KBM-7 (cell line): ENCODE results near the gene MAGI2.

Source experiments
- DNase-seq: peaks from one replicate; pipeline ENCODE4 v3.0.0-alpha.2; 2015
- in situ Hi-C: fragments of 300-500 bp; cut with MboI; formaldehyde crosslinking; loops from 2 replicates; pipeline ENCODE4 v1.14.3; 2020; ENCODE audit warnings: low sequenced_read_pairs, low pct_unique_long_range_greater_than_20kb, mixed read lengths

MAGI2 gene

GRCh38 chr7:78788464-78788863 lies 665.0 kb downstream of the MAGI2 start:
- in situ Hi-C loops, result no loop called here
- DNase-seq, result no peak

GRCh38 chr7:78787854-78788253 lies 665.6 kb downstream of the MAGI2 start:
- in situ Hi-C loops, result no loop called here
- DNase-seq, result no peak

- no peak for DNase-seq
- in situ Hi-C loops, result no loop called here
These were observed 667.4 kb downstream of the MAGI2 start for GRCh38 chr7:78786055-78786454.

DNA sequence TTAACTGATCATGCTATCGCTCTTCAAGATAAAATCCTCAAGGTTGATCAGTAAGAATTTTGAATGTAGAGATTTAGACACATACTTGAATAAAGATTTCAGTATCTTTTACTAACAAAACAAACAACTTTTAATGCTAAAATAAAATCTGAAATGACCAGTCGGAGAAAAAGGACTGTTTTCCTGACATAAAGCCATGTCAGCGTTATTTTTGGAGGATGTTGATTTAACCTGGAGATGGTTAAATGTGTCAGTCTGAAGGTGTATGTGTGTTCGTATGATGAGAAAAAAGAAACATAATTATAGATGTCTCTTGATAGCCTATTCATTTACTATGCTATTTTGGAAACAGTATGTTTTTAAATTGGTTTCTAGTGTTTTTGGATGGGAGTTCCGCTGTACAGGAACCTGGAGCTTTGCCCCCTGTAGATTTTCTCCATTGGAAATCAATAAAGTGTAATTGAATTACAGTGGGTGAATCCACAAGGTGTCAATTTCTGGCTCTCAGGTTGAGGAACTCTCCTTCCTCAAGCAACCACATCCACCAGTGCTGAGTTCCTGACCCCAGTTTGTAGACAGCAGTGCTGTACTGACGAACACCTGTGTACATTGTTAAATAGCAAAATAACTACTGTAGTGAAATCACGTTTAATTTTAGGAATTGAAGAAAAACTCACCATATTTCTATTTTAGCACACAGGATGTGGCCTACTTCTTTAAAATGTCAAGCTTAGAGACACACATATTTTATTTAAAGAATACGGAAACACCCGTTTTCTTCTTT lies 670.1 kb downstream of the MAGI2 start:
- no peak for DNase-seq
- in situ Hi-C loops, result no loop called here

DNA sequence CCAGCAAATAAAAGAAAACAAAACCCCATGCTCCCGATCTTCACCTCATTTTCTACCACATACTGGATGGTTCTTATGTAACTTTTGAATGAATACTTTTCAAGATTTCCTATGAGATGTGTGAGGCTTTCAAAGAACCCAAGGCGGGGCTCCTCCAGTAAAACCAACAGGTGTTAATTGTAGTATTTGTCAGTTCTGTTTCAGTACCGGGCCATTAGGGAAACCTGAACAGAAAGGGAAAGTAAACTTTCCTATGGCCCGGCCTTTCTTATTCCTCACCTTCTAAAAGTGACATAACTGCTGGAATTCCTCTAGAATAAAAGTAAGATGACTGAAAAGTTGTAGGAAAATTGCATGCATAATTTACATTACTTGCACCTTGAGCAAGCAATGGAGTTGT lies 672.9 kb downstream of the MAGI2 start:
- in situ Hi-C loops, result no loop called here
- no peak for DNase-seq

DNA sequence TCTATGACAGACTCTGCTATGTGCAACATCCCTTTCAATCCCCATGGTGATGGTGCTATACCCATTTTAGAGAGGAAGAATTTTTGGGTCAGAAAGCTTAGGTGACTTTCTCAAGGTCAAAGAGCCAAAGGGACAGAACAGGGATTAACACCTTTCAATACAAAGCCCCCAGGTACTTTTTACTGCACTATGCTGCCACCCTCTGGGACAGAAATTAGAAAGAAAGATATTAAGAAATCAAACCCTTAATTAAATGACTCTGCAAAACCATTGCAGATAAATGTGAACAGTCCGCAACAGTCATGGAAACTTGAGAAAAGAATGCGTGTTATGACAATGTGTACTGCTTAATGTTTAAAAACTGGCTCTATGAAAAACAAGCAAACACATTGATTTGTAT lies 673.7 kb downstream of the MAGI2 start:
- in situ Hi-C loops, result no loop called here
- DNase-seq, result no peak

DNA sequence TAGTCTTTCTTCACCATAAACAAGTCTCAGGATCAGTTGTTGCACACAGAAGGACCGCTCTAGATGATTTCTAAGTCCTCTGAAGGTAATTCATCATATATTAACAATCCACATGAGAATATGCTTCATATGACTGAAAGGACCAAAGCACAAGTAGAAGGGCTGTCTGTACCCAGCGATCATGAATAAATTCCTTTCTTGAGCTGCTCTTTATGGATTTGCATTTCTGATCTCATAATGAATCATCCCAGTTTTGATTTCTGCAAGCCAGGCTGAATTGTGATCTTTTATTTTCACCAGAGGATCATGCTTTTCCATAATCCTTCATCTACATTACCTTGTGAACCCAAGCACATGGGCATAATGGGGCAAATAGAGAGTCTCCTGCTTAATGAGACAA lies 675.6 kb downstream of the MAGI2 start:
- in situ Hi-C loops, result no loop called here
- DNase-seq, result no peak

- no peak for DNase-seq
- in situ Hi-C loops, result no loop called here
These were observed 682.8 kb downstream of the MAGI2 start for GRCh38 chr7:78770422-78771410.

GRCh38 chr7:78769481-78770101 lies 683.9 kb downstream of the MAGI2 start:
- no peak for DNase-seq
- in situ Hi-C loops, result no loop called here

DNA sequence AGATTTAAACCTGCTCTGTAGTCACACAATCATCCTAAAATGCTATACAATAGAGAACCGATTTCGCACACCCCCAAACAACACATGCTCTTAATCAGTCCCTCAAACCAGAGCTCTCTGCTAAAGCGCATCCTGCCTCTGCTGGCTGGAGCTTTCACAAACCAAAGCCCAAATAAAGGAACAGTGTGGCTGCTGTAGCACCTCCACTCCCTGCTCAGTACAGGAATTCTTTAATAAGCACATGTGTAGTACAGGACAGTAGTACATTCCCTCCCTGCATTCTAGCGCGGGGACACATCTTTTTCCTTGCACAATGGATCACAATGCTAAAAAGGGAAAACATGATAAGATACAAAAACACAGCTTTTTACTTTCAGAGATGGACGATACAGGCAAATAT lies 684.6 kb downstream of the MAGI2 start:
- in situ Hi-C loops, result no loop called here
- DNase-seq, result no peak

- in situ Hi-C loops, result no loop called here
- no peak for DNase-seq
These were observed 687.3 kb downstream of the MAGI2 start for GRCh38 chr7:78765943-78766729.

DNA sequence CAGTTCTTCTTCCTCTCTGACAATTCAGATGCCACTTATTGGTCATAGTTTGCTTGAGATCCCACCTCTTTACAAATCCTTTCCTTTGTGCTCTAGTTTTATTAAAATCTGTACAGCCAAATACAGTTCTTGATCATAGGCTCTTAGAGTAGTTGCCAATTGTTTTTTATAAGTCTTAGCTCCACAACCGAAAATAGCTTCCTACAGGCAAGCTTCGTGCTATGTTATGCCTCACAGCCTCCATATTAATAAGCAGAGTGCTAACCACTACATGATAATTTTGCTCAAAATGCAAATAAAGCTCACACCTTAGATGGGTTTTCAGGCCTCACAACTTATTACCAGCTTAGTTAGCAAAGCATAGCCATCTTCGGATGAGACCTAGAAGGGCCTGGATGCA lies 688.9 kb downstream of the MAGI2 start:
- no peak for DNase-seq
- in situ Hi-C loops, result no loop called here

GRCh38 chr7:78762625-78763024 lies 690.8 kb downstream of the MAGI2 start:
- no peak for DNase-seq
- in situ Hi-C loops, result no loop called here

- in situ Hi-C loops, result no loop called here
- DNase-seq, result no peak
These were observed 692.7 kb downstream of the MAGI2 start for GRCh38 chr7:78760620-78761355.

DNA sequence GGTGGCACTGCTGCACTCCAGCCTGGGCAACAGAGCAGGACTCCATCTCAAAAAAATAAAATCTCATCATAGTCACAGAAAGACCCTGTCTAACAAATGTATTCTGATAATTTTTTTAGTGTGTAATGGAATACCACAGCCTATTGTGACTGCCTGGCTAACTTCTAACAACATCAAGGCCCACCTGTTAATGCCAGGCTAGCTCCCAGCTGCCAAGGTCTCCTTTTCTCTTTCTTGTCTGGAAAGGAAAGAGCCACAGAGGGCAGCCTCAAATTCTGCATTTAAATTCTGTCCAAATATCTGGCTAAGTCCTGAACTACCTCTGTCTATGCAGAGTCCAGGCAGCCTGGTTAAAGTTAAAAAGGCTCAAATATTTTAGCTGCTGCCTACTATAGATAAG lies 700.9 kb downstream of the MAGI2 start:
- DNase-seq, result no peak
- in situ Hi-C loops, result no loop called here

DNA sequence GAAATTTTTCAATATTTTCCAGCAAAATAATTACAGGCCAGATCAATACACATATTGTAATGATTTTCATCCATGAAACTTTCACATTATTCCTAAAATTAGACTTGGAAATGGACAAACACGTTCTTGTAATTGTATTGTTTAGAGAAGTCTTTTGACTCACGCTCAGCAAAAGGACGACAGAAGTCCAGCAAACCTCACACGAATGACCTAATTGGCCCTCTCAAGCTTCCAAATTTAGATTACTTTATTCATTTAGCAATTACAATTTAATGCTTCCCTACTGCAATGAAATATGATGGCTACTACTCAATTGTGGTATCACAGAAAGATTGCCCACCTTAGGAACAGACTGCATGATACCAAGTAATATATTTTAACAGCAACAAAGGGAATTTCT lies 702.2 kb downstream of the MAGI2 start:
- DNase-seq, result no peak
- in situ Hi-C loops, result no loop called here

GRCh38 chr7:78749052-78749746 lies 704.3 kb downstream of the MAGI2 start:
- in situ Hi-C loops, result no loop called here
- DNase-seq, result no peak

GRCh38 chr7:78747592-78747991 lies 705.9 kb downstream of the MAGI2 start:
- no peak for DNase-seq
- in situ Hi-C loops, result no loop called here
